Loucy (cell line): Measurements from ENCODE around the gene KSR1.

Source experiments
- CTCF ChIP-seq: fragments of 200-600 bp; sonication (generic); conservative IDR thresholded peaks from 2 replicates; pipeline ENCODE4 v1.5.1; 2014; ENCODE audit warnings: mild to moderate bottlenecking, antibody characterized with exemption, low read length
- EZH2phosphoT487 ChIP-seq: fragments of 200-600 bp; IDR thresholded peaks from 2 replicates; pipeline ENCODE4 v1.6.1; 2018; ENCODE audit warnings: antibody characterized with exemption, mild to moderate bottlenecking, moderate library complexity, borderline replicate concordance

GRCh38 chr17:27670791-27671590 is 214.7 kb downstream of the KSR1 start:
- TF ChIP-seq CTCF = no peak
- TF ChIP-seq EZH2phosphoT487 = no peak
